GM21825 (cell line): Measurements from ENCODE around the gene PRR9.
"Not testable (repeated sequence)": the region's sequence is repeated elsewhere in the genome, so short reads cannot be mapped to it uniquely, and the experiment has no call there.

Source experiments
- ATAC-seq: cut with Tn5 transposase; IDR thresholded peaks from one replicate; pipeline ENCODE4 v1.9.1; 2021; ENCODE audit warnings: mild to moderate bottlenecking, moderate library complexity; ENCODE audit not compliant: unreplicated experiment

Gene PRR9

GRCh38 chr1:153229076-153229829, 11.9 kb downstream of the PRR9 start:
- not testable (repeated sequence) for ATAC-seq

- ATAC-seq: no peak
These were observed 14.0 kb downstream of the PRR9 start for GRCh38 chr1:153231363-153231762.

GRCh38 chr1:153231785-153232184, 14.4 kb downstream of the PRR9 start:
- ATAC-seq: no peak

GRCh38 chr1:153232553-153232952, 15.2 kb downstream of the PRR9 start:
- no peak for ATAC-seq

GRCh38 chr1:153233448-153233847, 16.1 kb downstream of the PRR9 start:
- no peak for ATAC-seq

GRCh38 chr1:153238527-153238926, 21.1 kb downstream of the PRR9 start:
- ATAC-seq: no peak

- ATAC-seq: no peak
These were observed 24.8 kb downstream of the PRR9 start for GRCh38 chr1:153242160-153242559.

- ATAC-seq: no peak
These were observed 28.1 kb downstream of the PRR9 start for GRCh38 chr1:153245466-153245865.

GRCh38 chr1:153246018-153246417, 28.6 kb downstream of the PRR9 start:
- ATAC-seq: no peak

GRCh38 chr1:153246825-153247224, 29.4 kb downstream of the PRR9 start:
- no peak for ATAC-seq

GRCh38 chr1:153248176-153248879, 30.9 kb downstream of the PRR9 start:
- no peak for ATAC-seq

- ATAC-seq: no peak
These were observed 32.8 kb downstream of the PRR9 start for GRCh38 chr1:153250166-153250565.

GRCh38 chr1:153251087-153251486, 33.7 kb downstream of the PRR9 start:
- ATAC-seq: no peak

- no peak for ATAC-seq
These were observed 34.2 kb downstream of the PRR9 start for GRCh38 chr1:153251562-153251961.

- no peak for ATAC-seq
These were observed 34.6 kb downstream of the PRR9 start for GRCh38 chr1:153251988-153252387.

GRCh38 chr1:153253076-153253475, 35.7 kb downstream of the PRR9 start:
- no peak for ATAC-seq

GRCh38 chr1:153253693-153254092, 36.3 kb downstream of the PRR9 start:
- ATAC-seq: no peak

- no peak for ATAC-seq
These were observed 42.0 kb downstream of the PRR9 start, which contains the start of gene LORICRIN for GRCh38 chr1:153259387-153259786. LORICRIN (plus strand) TSS chr1:153259687; CDS start chr1:153260950, 1,263 bp downstream.

GRCh38 chr1:153260585-153261280, 43.3 kb downstream of the PRR9 start:
- ATAC-seq: no peak

- no peak for ATAC-seq
These were observed 44.1 kb downstream of the PRR9 start for GRCh38 chr1:153261281-153262069.

GRCh38 chr1:153262070-153262366, 44.6 kb downstream of the PRR9 start:
- no peak for ATAC-seq
